Measurements from ENCODE around the gene TP53.

- no peak for TF ChIP-seq POLR2AphosphoS5 (IDR thresholded peaks at IDR 0.05)
- TF ChIP-seq, protein P1, sequence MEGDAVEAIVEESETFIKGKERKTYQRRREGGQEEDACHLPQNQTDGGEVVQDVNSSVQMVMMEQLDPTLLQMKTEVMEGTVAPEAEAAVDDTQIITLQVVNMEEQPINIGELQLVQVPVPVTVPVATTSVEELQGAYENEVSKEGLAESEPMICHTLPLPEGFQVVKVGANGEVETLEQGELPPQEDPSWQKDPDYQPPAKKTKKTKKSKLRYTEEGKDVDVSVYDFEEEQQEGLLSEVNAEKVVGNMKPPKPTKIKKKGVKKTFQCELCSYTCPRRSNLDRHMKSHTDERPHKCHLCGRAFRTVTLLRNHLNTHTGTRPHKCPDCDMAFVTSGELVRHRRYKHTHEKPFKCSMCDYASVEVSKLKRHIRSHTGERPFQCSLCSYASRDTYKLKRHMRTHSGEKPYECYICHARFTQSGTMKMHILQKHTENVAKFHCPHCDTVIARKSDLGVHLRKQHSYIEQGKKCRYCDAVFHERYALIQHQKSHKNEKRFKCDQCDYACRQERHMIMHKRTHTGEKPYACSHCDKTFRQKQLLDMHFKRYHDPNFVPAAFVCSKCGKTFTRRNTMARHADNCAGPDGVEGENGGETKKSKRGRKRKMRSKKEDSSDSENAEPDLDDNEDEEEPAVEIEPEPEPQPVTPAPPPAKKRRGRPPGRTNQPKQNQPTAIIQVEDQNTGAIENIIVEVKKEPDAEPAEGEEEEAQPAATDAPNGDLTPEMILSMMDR (IDR thresholded peaks at IDR 0.05): no peak
- TF ChIP-seq POLR2A (IDR thresholded peaks at IDR 0.05): no peak
- TF ChIP-seq EP300 (IDR thresholded peaks at IDR 0.05): no peak
Observed at GRCh38 chr17:7651665-7652387, 35.5 kb downstream of the TP53 start.
